ENCODE measurements around the gene PTPRE. TPM values are rescaled to one million over a fixed set of nuclear protein-coding genes. Genes with fewer than 3 reads are reported as not detected.

PTPRE gene
- total and polyA plus RNA-seq, 2 of the 4 experiments (the other 2 are of a cell fraction) = 0.34 to 0.54 TPM

DNA sequence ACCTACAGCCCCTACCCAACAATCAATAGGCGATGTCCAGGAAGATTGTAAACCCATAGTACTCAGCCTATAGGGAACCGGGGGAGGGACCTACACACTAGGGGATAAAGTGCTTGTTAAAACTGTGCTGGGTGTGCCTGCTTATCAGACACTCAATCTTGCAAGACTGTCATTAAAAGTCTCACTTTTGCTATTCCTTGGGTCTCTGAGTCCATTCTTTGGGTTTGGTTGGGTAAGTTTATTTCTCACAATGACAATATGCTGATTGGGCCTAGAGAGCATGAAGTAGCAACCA is 45.6 kb downstream of the PTPRE start:
- ATAC-seq (ENCODE audit: low read depth) (no peak), DNase-seq (no peak)
- CTCF ChIA-PET = no interaction called here
- Histone ChIP-seq H3K4me2 (ENCODE audit: low read depth, low read length) (no peak overlapping the region), H4K20me1 (ENCODE audit: insufficient read depth, low read length) (no peaks in the 10 kb centered on the region), H3K9ac (ENCODE audit: low read depth, low read length) (no peak overlapping the region), H4K5ac (ENCODE audit: low read depth, low read length) (no peak overlapping the region), H3K27ac (ENCODE audit: insufficient read depth, low read length) (no peak overlapping the region), H3K56ac (ENCODE audit: extremely low read depth, insufficient read depth, low read length) (no peak overlapping the region), H2AK9ac (replicated peaks; ENCODE audit: low read depth, low read length, poor library complexity) (no peak overlapping the region), H2AFZ (replicated peaks; ENCODE audit: low read length, poor library complexity) (no peak overlapping the region), H2BK120ac (ENCODE audit: low read depth, low read length) (no peak overlapping the region), H3K9me1 (ENCODE audit: insufficient read depth, low read length) (no peaks in the 10 kb centered on the region), H2BK15ac (ENCODE audit: low read depth, low read length) (no peak overlapping the region), H3K4me3 (ENCODE audit: insufficient read depth, low read depth, low read length) (no peak overlapping the region), H3K23ac (ENCODE audit: low read depth, low read length) (no peak overlapping the region), H4K8ac (ENCODE audit: low read depth in 2 of 2, low read length in 2 of 2) (no peak overlapping the region), H3K14ac (replicated peaks; ENCODE audit: low read depth, low read length) (no peak overlapping the region), H3K18ac (ENCODE audit: low read depth, low read length) (no peak overlapping the region), H4K91ac (ENCODE audit: insufficient read depth, low read depth, low read length) (no peak overlapping the region), H3K27me3 (ENCODE audit: control insufficient read depth, insufficient read depth, low read length) (no peaks in the 10 kb centered on the region), H2BK5ac (ENCODE audit: low read depth, low read length, poor library complexity, severe bottlenecking) (no peak overlapping the region), H3K4ac (ENCODE audit: low read depth, low read length) (no peak overlapping the region), H2AK5ac (ENCODE audit: low read depth, low read length) (no peak overlapping the region), H3K79me1 (ENCODE audit: low read depth in 1 of 2, low read length in 2 of 2) (no peaks in the 10 kb centered on the region), H3K9me3 (ENCODE audit: control insufficient read depth, insufficient read depth, low read length) (no peaks in the 10 kb centered on the region), H2BK20ac (ENCODE audit: low read depth, low read length) (no peak overlapping the region), H3K36me3 (ENCODE audit: control insufficient read depth, insufficient read depth, low read length) (no peaks in the 10 kb centered on the region), H3K4me1 (ENCODE audit: control insufficient read depth, insufficient read depth, low read length) (no peaks in the 10 kb centered on the region)
- TF ChIP-seq, protein P1, sequence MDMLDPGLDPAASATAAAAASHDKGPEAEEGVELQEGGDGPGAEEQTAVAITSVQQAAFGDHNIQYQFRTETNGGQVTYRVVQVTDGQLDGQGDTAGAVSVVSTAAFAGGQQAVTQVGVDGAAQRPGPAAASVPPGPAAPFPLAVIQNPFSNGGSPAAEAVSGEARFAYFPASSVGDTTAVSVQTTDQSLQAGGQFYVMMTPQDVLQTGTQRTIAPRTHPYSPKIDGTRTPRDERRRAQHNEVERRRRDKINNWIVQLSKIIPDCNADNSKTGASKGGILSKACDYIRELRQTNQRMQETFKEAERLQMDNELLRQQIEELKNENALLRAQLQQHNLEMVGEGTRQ (IDR thresholded peaks at IDR 0.05; ENCODE audit: low read depth, low read length) = no peak
- TF ChIP-seq, protein P2, sequence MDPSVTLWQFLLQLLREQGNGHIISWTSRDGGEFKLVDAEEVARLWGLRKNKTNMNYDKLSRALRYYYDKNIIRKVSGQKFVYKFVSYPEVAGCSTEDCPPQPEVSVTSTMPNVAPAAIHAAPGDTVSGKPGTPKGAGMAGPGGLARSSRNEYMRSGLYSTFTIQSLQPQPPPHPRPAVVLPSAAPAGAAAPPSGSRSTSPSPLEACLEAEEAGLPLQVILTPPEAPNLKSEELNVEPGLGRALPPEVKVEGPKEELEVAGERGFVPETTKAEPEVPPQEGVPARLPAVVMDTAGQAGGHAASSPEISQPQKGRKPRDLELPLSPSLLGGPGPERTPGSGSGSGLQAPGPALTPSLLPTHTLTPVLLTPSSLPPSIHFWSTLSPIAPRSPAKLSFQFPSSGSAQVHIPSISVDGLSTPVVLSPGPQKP (IDR thresholded peaks at IDR 0.05; ENCODE audit: borderline replicate concordance, low read depth, low read length) = no peak
- TF ChIP-seq MXI1 (IDR thresholded peaks at IDR 0.05; ENCODE audit: borderline replicate concordance, low read depth, low read length) = no peak
- TF ChIP-seq MAFK (IDR thresholded peaks at IDR 0.05; ENCODE audit: low read depth, low read length) = no peak
- TF ChIP-seq, protein P3, sequence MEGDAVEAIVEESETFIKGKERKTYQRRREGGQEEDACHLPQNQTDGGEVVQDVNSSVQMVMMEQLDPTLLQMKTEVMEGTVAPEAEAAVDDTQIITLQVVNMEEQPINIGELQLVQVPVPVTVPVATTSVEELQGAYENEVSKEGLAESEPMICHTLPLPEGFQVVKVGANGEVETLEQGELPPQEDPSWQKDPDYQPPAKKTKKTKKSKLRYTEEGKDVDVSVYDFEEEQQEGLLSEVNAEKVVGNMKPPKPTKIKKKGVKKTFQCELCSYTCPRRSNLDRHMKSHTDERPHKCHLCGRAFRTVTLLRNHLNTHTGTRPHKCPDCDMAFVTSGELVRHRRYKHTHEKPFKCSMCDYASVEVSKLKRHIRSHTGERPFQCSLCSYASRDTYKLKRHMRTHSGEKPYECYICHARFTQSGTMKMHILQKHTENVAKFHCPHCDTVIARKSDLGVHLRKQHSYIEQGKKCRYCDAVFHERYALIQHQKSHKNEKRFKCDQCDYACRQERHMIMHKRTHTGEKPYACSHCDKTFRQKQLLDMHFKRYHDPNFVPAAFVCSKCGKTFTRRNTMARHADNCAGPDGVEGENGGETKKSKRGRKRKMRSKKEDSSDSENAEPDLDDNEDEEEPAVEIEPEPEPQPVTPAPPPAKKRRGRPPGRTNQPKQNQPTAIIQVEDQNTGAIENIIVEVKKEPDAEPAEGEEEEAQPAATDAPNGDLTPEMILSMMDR (conservative IDR thresholded peaks at IDR 0.05; ENCODE audit: low read depth, low read length) = no peak
- TF ChIP-seq RCOR1 (IDR thresholded peaks at IDR 0.05; ENCODE audit: insufficient replicate concordance, low read length) = no peak
- no peak for TF ChIP-seq CEBPB (IDR thresholded peaks at IDR 0.05; ENCODE audit: low read depth, low read length)
- TF ChIP-seq SMC3 (IDR thresholded peaks at IDR 0.05; ENCODE audit: low read depth, low read length) = no peak
- no peak for TF ChIP-seq FOS (IDR thresholded peaks at IDR 0.05; ENCODE audit: low read depth, low read length)
- no peak for TF ChIP-seq BHLHE40 (IDR thresholded peaks at IDR 0.05; ENCODE audit: low read depth, low read length)
- TF ChIP-seq CHD1 (IDR thresholded peaks at IDR 0.05; ENCODE audit: low read depth, low read length) = no peak
- TF ChIP-seq MAZ (IDR thresholded peaks at IDR 0.05; ENCODE audit: borderline replicate concordance, low read depth, low read length) = no peak
- TF ChIP-seq RAD21 (IDR thresholded peaks at IDR 0.05; ENCODE audit: low read length) = no peak
- no peak for TF ChIP-seq RFX5 (IDR thresholded peaks at IDR 0.05; ENCODE audit: low read depth, low read length)
- no peak for TF ChIP-seq POLR2A (IDR thresholded peaks at IDR 0.05; ENCODE audit: low read depth, low read length)
- TF ChIP-seq NFE2L2 (IDR thresholded peaks at IDR 0.05; ENCODE audit: low read depth, low read length) = no peak
- POLR2A ChIA-PET (ENCODE audit: unreplicated experiment) = no interaction called here
- no CpG with 5 or more reads among the region's 2 CpGs for WGBS, 2 experiments (ENCODE audit: extremely low coverage in 2 of 2, insufficient read length in 1 of 2)
- dilution Hi-C loops (cut with HindIII; ENCODE audit: low sequenced_read_pairs, unreplicated experiment) (no loop called here), intact Hi-C loops (cut with micrococcal nuclease) (no loop called here), in situ Hi-C loops (cut with MboI; ENCODE audit: low sequenced_read_pairs) (no loop called here)
- BruUV-seq (replicated peaks) = no TSS peak
